Skeletal muscle tissue (tissue), 4 donors: ENCODE results near the gene DLEU7. TPM values are rescaled to one million over a fixed set of nuclear protein-coding genes. Genes with fewer than 3 reads are reported as not detected.

ENCODE experiments used
- H3K27ac ChIP-seq: one replicate; pipeline ENCODE4 v1.7.0; 2013; ENCODE audit warnings: mild to moderate bottlenecking, low read depth, low read length, inconsistent platforms
- H3K27me3 ChIP-seq, 3 donors: one replicate each; pipeline ENCODE4 v1.7.0; 2013; ENCODE audit warnings: low read length in 3 of 3; ENCODE audit not compliant: control insufficient read depth in 3 of 3, insufficient read depth in 3 of 3
- H3K36me3 ChIP-seq, 3 donors: one replicate each; pipeline ENCODE4 v1.7.0; 2013; ENCODE audit warnings: low read length in 3 of 3; ENCODE audit not compliant: control insufficient read depth in 3 of 3, insufficient read depth in 3 of 3
- H3K4me1 ChIP-seq, 3 donors: one replicate each; pipeline ENCODE4 v1.7.0; 2013; ENCODE audit warnings: low read length in 3 of 3, mild to moderate bottlenecking in 3 of 3; ENCODE audit not compliant: control insufficient read depth in 3 of 3, insufficient read depth in 3 of 3
- H3K4me3 ChIP-seq, 3 donors: one replicate each; pipeline ENCODE4 v1.7.0; 2013; ENCODE audit warnings: low read length in 3 of 3
- H3K9ac ChIP-seq, 3 donors: one replicate each; pipeline ENCODE4 v1.7.0; 2013; ENCODE audit warnings: low read length in 3 of 3, mild to moderate bottlenecking in 3 of 3, moderate library complexity in 2 of 3, low read depth in 1 of 3
- H3K9me3 ChIP-seq, 3 donors: one replicate each; pipeline ENCODE4 v1.7.0; 2013; ENCODE audit warnings: low read length in 3 of 3; ENCODE audit not compliant: control insufficient read depth in 3 of 3
- total RNA-seq: library from RNA; depleted of rRNA; stranded (reverse); fragments of >200 nt; gene quantifications from one replicate; pipeline ENCODE4 v1.2.3, GENCODE V29; 2014
- donor health status: Osteomylitis.

The DLEU7 gene
- total RNA-seq, 1 donor from 2014 or later = under 0.01 TPM

DNA sequence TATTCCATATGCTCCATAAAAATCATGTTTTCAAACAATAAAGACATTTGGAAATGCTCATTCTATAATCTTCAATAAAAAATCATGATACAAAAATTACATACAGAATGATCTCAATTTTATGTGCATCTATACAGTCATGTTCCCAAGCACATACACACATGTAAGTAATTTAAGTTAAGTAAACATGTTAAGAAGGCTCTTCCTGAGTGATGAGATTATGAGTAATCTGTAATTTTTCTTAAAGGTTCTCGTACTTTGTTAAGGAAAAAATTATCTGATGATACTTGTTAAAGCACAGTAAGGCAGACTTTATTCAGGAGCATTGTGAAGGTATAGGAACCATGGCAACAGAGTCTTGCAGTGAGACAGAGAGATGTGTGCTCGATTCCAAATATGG, 30.0 kb upstream of the DLEU7 start:
- no peaks in the 10 kb centered on the region for H3K36me3 ChIP-seq
- no peaks in the 10 kb centered on the region for H3K4me1 ChIP-seq
- H3K27me3 ChIP-seq = no peaks in the 10 kb centered on the region
- no peaks in the 10 kb centered on the region for H3K9me3 ChIP-seq
- H3K27ac ChIP-seq = no peak overlapping the region
- no peak overlapping the region for H3K4me3 ChIP-seq
- no peak overlapping the region for H3K9ac ChIP-seq

DNA sequence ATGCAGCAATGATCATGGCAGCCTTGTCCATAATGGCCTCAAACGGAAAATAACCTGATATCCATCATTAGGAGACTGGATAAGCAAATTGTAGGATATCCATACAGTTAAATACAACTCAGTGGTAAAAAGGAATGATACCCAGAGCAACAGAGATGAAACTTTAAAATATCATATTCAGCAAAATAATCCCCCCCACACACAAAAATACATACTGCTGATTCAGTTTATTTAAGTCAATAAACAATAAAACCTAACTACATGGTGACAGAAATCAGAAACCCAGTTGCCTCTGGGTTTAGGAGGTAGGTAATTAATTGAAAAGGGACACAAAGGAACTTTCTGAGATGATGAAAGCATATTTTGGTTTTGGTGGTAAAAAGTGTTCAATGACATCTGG, 27.9 kb upstream of the DLEU7 start:
- Histone ChIP-seq H3K36me3 (no peaks in the 10 kb centered on the region), H3K27me3 (no peaks in the 10 kb centered on the region), H3K9ac (no peak overlapping the region), H3K27ac (no peak overlapping the region), H3K4me1 (no peaks in the 10 kb centered on the region), H3K9me3 (no peaks in the 10 kb centered on the region), H3K4me3 (no peak overlapping the region)

DNA sequence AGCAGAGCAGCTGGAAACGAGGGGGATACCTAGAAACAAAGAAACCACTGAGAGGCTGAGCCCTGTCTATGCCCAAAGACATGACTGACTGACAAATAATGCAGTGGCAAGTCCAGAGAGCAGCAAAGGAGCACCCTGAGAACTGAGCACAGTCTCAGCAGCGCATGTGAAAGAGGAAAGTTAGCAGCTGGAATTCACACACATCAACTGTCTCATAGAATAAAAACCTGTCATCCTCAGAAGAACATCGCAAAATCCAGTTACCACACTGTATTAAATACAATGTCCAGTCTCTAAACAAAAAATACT, 24.1 kb upstream of the DLEU7 start:
- H3K9me3 ChIP-seq = no peaks in the 10 kb centered on the region
- H3K4me1 ChIP-seq = no peaks in the 10 kb centered on the region
- H3K36me3 ChIP-seq = no peaks in the 10 kb centered on the region
- no peak overlapping the region for H3K4me3 ChIP-seq
- H3K9ac ChIP-seq = no peak overlapping the region
- H3K27ac ChIP-seq = no peak overlapping the region
- H3K27me3 ChIP-seq = no peaks in the 10 kb centered on the region

DNA sequence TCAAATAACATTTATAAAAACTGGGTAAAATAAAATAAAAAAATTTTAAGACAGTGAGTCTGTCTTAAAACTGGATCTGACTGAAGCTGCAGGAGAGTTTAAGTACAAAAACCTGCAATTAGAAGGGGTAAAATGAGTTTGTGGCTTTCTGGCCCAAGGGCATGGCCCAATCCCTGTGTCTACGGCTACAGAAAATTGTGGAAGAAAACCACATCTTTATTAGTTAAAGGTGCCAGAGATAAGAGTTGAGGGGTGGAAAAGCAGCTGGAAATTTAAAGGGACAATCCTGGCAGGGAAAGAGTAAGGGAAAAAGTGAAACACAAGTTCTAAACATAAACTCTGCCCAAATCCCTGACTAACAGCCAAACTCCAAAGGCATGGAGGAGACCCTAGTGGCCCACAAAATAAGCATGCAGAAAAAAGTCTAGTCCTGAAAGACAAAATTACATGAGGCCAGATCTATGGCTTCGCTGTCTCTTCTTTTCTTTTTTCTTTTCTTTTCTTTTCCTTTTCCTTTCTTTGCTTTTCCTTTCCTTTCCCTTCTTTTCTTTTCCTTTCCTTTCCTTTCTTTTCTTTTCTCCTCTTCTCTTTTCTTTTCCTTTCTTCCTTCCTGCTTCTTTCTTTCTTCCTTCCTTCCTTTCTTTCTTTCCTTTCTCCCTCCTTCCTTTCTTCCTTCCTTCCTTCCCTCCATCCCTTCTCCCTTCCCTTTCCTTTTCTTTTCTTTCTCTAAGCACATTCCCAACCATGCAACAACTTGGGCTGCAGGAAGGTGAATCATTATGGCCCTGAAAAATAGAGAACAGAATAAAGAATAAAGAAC, 23.5 kb upstream of the DLEU7 start:
- H3K9me3 ChIP-seq = no peaks in the 10 kb centered on the region
- H3K9ac ChIP-seq = no peak overlapping the region

DNA sequence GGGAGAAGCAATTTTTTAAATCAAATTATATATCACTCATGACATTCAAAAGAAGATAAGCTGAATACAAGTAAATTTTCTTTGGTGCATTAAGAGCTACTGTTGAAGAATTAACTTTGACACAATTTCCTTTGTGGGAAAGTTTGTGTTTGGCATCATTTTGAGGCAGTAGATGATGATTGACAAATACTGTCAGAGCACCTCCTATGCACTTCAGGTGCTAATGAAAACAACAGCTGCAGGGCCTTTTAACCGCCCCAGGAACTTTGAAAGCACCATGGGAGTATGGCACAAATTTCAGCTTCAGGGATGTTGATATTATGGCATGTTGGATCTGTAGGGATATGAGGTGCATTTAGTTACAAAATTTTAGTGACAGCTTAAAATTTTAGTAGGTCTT, 21.0 kb upstream of the DLEU7 start:
- no peaks in the 10 kb centered on the region for H3K27me3 ChIP-seq
- H3K4me3 ChIP-seq = no peak overlapping the region
- no peaks in the 10 kb centered on the region for H3K36me3 ChIP-seq
- H3K4me1 ChIP-seq = no peaks in the 10 kb centered on the region
- no peak overlapping the region for H3K27ac ChIP-seq
- peaks cover 0 to 1% (median 0%) of the 10 kb centered on the region in 3 donors for H3K9me3 ChIP-seq
- no peak overlapping the region for H3K9ac ChIP-seq

More for the DNA sequence above, 23.5 kb upstream of the DLEU7 start:
- Histone ChIP-seq H3K27ac (no peak overlapping the region), H3K27me3 (no peaks in the 10 kb centered on the region), H3K36me3 (no peaks in the 10 kb centered on the region), H3K4me1 (no peaks in the 10 kb centered on the region), H3K4me3 (no peak overlapping the region)

DNA sequence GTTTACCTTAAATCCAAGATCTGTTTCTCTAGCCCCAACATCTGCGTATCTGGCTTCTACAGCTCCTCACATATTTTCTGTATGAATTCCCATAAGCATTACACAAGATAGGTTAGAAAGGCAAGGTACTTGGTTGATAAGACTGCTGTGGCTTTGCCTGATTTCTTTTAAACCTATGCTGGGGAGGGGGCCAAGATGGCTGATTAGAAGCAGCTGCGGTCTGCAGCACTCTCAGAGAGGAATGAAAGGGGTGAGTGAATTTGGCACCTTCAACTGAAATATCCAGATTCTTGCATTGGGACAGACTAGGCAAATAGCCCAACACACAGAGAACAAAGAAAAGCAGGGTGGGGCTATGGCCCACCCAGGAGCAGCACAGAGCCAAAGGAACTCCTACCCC, 12.2 kb upstream of the DLEU7 start:
- Histone ChIP-seq H3K4me3 (no peak overlapping the region), H3K36me3 (no peaks in the 10 kb centered on the region)

DNA sequence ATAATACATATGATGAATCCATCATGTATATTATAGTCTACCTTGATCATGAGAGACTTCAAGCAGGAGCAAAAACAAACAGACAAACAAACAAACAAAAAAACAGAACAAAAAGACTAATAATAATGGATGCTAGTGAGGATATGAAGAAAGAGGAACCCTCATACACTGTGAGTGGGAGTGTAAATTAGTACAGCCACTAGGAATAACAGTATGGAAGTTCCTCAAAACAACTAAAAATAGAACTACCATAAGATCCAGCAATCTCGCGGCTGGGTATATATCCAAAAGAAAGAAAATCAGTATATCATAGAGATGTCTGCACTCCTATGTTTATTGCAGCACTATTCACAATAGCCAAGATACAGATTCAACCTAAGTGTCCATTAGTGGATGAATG, 7.0 kb upstream of the DLEU7 start:
- Histone ChIP-seq H3K27me3 (no peaks in the 10 kb centered on the region), H3K4me3 (no peak overlapping the region), H3K9ac (no peak overlapping the region), H3K36me3 (no peaks in the 10 kb centered on the region), H3K4me1 (no peaks in the 10 kb centered on the region), H3K9me3 (no peaks in the 10 kb centered on the region), H3K27ac (no peak overlapping the region)

More for the DNA sequence above, 12.2 kb upstream of the DLEU7 start:
- Histone ChIP-seq H3K27ac (no peak overlapping the region), H3K4me1 (no peaks in the 10 kb centered on the region), H3K9me3 (peaks cover 0 to 5% (median 0%) of the 10 kb centered on the region in 3 donors), H3K9ac (no peak overlapping the region), H3K27me3 (no peaks in the 10 kb centered on the region)

DNA sequence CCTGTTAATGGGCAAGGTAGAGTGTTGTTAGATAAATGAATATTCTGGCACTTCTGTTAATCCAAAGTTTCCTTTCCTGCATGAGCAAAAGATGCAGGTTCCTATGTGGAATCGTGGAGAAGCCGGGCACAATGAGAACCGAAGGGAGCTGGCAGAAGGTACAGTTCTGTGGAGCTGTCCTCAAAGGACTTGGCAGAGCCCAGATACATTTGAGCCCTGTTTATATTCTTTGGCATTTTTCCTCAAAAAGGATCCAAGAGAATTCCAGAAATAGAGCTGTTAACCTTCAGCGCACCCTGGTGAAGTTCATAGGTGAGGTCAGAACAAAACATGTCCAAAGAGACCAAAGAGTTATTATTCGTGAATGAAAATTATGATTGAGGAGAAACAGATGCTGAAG, 4.0 kb upstream of the DLEU7 start:
- no peaks in the 10 kb centered on the region for H3K36me3 ChIP-seq
- H3K27ac ChIP-seq = no peak overlapping the region
- no peak overlapping the region for H3K4me3 ChIP-seq
- H3K4me1 ChIP-seq = peaks cover 4 to 7% (median 7%) of the 10 kb centered on the region in 3 donors
- no peaks in the 10 kb centered on the region for H3K9me3 ChIP-seq
- no peak overlapping the region for H3K9ac ChIP-seq
- peaks cover 0 to 12% (median 6%) of the 10 kb centered on the region in 3 donors for H3K27me3 ChIP-seq

DNA sequence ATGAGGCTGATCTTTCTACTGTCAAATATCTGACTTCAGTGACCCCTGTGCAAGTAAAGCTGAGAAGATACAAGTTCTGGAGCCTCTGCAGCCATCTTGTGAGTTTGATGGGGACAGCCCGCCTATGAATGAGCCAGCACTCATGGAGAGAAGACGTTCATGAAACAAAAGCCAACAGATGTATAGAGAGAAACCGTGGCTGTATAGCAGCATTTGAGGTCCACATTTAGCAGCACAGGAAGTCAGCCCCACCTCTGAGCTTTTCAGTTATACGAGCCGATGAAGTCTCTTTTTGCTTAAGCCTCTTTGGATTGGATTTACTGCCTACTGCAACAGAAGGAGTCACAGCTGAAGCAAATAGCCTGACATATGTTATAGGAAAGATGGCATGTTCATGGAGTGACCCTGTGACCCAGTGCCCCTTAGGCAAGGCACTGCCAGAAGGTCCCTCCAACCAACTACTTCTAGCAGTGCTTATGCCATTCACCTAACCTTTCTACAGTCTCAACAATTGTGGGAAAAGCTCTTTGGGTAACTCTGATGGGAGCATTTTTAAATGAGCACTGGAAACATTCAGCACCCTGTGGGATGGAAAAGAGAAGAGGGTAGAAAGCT, 3.5 kb upstream of the DLEU7 start:
- Histone ChIP-seq H3K27me3 (peaks cover 0 to 14% (median 11%) of the 10 kb centered on the region in 3 donors), H3K4me1 (peaks cover 4 to 7% (median 7%) of the 10 kb centered on the region in 3 donors), H3K36me3 (no peaks in the 10 kb centered on the region), H3K9me3 (no peaks in the 10 kb centered on the region), H3K4me3 (no peak overlapping the region), H3K27ac (no peak overlapping the region), H3K9ac (no peak overlapping the region)

DNA sequence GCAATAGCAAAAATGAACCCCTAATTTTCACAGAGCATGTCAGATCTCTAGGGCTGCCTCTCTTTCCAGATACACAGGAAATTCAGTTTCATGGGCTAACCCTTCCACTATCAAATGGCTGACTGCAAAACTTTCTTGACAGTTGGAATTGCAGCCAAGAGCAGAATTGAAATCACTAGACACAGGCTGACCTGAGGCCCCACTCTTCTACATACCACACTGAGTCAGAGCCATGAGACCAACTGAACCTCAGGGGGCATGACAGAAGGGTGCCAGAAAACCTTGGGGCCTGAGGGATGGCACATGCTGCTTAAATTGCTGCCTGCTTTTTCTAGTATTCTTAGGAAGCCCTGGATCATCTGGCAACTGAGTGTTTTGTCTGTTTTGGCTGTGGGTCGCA, 1.7 kb upstream of the DLEU7 start:
- Histone ChIP-seq H3K36me3 (no peaks in the 10 kb centered on the region), H3K4me1 (peaks cover 4 to 7% (median 7%) of the 10 kb centered on the region in 3 donors), H3K4me3 (no peak overlapping the region), H3K9ac (no peak overlapping the region), H3K27me3 (peaks cover 0 to 18% (median 12%) of the 10 kb centered on the region in 3 donors), H3K9me3 (no peaks in the 10 kb centered on the region), H3K27ac (no peak overlapping the region)
